CD4-positive, alpha-beta T cell treated with Interleukin-21 for 1 hour (primary cell): Measurements from ENCODE around the gene HOTAIR.

Experiments
- DNase-seq: peaks from one replicate; pipeline ENCODE4 v3.0.0-alpha.2; 2020

HOTAIR gene

GRCh38 chr12:53955776-53956250 lies 18.9 kb downstream of the HOTAIR start:
- DNase-seq: no peak

- DNase-seq: no peak
Measured at GRCh38 chr12:53955036-53955775, 19.5 kb downstream of the HOTAIR start.

GRCh38 chr12:53954694-53955035 lies 20.1 kb downstream of the HOTAIR start, which contains the start of gene HOXC12:
TSS of gene HOXC12 (plus strand) at chr12:53954903. CDS start at chr12:53954930, 27 bp downstream.
- DNase-seq: no peak

- DNase-seq: no peak
Measured at GRCh38 chr12:53953831-53954693, 20.7 kb downstream of the HOTAIR start.

- no peak for DNase-seq
Measured at GRCh38 chr12:53952871-53953734, 21.7 kb downstream of the HOTAIR start.

GRCh38 chr12:53952335-53952694 lies 22.4 kb downstream of the HOTAIR start:
- no peak for DNase-seq

GRCh38 chr12:53951577-53952334 lies 23.0 kb downstream of the HOTAIR start:
- no peak for DNase-seq

GRCh38 chr12:53950789-53951576 lies 23.8 kb downstream of the HOTAIR start:
- DNase-seq: no peak

- no peak for DNase-seq
Measured at GRCh38 chr12:53950437-53950773, 24.3 kb downstream of the HOTAIR start.

- DNase-seq: no peak
Measured at GRCh38 chr12:53949631-53950436, 24.9 kb downstream of the HOTAIR start.

- DNase-seq: no peak
Measured at GRCh38 chr12:53948650-53949593, 25.8 kb downstream of the HOTAIR start.

GRCh38 chr12:53947743-53948142 lies 27.0 kb downstream of the HOTAIR start:
- DNase-seq: no peak

- no peak for DNase-seq
Measured at GRCh38 chr12:53944907-53945847, 29.6 kb downstream of the HOTAIR start.

- no peak for DNase-seq
Measured at GRCh38 chr12:53944209-53944608, 30.5 kb downstream of the HOTAIR start.

- DNase-seq: no peak
Measured at GRCh38 chr12:53942467-53942997, 32.2 kb downstream of the HOTAIR start.

GRCh38 chr12:53941750-53942149 lies 33.0 kb downstream of the HOTAIR start:
- no peak for DNase-seq

- DNase-seq: no peak
Measured at GRCh38 chr12:53941187-53941586, 33.6 kb downstream of the HOTAIR start.

- no peak for DNase-seq
Measured at GRCh38 chr12:53940443-53941014, 34.2 kb downstream of the HOTAIR start.
